ENCODE results near the gene IL17RC. TPM values are rescaled to one million over a fixed set of nuclear protein-coding genes. Genes with fewer than 3 reads are reported as not detected.
"Not testable (repeated sequence)": the region's sequence is repeated elsewhere in the genome, so short reads cannot be mapped to it uniquely, and the experiment has no call there.

Gene IL17RC
- total and polyA plus RNA-seq, 5 donors from 2014 or later, result 1.1 to 9.5 (median 5.6) TPM

DNA sequence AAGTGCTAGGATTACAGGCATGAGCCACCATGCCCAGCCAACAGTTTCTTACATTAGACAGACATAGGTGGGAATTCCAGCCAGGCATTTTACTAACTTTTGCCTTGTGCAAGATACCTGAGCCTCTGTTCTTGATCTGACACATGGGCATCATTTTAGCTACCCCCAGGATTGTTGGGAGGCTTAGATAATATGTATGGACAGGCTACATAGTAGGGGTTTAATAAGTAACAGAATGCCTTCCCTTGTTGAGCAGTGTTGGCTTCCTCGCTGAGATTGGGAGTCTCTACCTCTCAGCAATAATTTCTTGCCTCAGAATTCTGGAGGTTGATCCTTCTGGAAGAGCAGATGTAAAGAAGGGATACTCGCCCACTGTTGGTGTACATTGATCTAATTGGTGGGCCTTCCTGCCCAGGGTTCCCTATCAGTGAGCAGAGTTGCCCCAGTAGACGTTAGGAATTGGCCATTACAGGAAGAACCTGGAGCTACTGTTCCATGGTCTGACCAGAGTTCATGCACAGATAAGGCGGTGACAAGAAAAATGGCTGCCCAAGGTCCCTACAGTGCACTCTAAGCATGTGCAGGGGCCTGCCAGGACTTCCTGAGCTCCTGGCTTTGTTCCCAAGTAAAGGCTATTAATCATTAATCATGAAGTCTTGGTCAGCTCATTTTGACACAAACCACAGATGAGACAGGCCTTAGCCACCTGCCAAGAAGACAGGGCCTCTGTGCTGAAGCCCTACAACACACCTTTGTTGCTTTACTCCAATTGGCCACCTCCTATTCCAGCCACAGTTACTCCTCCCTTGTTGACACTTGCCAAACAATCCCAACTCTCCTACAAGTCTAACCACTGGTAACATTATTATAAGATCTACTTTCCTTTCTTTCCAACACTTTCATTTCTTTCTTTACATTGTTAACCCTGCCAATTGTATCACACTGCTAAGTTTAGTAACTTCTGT is 19.2 kb upstream of the IL17RC start:
- DNase-seq (no peak), ATAC-seq (ENCODE audit: low read depth in 2 of 2) (no peak)
- Histone ChIP-seq H3K27ac (ENCODE audit: insufficient read depth, low read length, poor library complexity, severe bottlenecking) (no peak overlapping the region), H3K9me3 (ENCODE audit: control insufficient read depth in 2 of 2, low read length in 2 of 2) (no peaks in the 10 kb centered on the region), H3K4me3 (ENCODE audit: low read depth, low read length) (no peak overlapping the region), H3K27me3 (ENCODE audit: control insufficient read depth, insufficient read depth, low read length) (no peaks in the 10 kb centered on the region), H3K4me1 (ENCODE audit: control insufficient read depth, insufficient read depth, low read length, poor library complexity, severe bottlenecking) (peaks cover 17% of the 10 kb centered on the region), H3K36me3 (ENCODE audit: control insufficient read depth, insufficient read depth, low read length) (peaks cover 10% of the 10 kb centered on the region)
- Mint-ChIP-seq H3K27me3 (no peaks in the 10 kb centered on the region), H3K27ac (peak overlapping the region in 2 of 3 donors; percentile 9 to 74), H3K9me3 (peaks cover 0 to 2% (median 0%) of the 10 kb centered on the region in 7 donors), H3K4me1 (peaks cover 28 to 66% (median 45%) of the 10 kb centered on the region in 4 donors), H3K36me3 (peaks cover 24% of the 10 kb centered on the region), H3K4me3 (no peak overlapping the region)

DNA sequence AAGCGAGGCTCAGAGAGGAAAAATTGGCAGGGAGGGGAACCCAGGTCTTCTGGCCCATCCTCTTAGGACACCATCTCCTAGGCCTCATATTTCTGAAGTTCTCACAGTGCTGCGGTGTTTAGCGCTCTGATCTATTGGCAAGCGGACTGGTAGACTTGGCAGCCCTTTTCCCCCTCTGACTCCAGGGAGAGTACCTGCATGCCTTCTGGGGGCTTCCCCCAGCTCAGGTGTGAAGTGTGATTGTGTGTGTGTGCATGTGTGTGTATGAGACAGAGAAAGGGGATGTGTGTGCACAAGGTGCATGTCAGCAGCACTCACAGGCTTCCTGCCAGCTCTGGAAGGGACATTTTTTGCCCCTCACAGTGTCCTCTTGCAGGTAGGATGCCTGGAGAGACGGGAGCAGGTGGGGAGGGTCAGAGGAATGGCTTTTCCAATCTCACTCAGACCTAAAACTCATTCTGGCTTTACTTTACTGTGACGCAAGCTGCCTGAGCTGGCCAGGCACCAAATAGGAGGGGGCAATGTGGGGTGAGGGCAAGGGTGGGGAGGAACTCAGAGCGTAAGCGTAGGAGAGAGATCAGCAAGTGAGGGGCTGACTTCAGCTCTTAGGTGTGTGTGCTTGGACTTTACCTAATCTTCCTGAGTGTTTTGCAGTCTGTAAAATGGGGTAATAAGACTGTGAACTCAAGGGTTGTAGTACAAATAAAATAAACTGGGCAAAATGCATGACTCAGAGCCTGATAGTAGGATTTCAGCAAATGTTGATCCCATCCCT is 18.2 kb upstream of the IL17RC start:
- Mint-ChIP-seq H3K4me3 (no peak overlapping the region), H3K27me3 (no peaks in the 10 kb centered on the region), H3K4me1 (peaks cover 20 to 66% (median 44%) of the 10 kb centered on the region in 4 donors), H3K27ac (peak overlapping the region in 2 of 3 donors; percentile 29 to 52), H3K9me3 (peaks cover 0 to 2% (median 0%) of the 10 kb centered on the region in 7 donors), H3K36me3 (peaks cover 16% of the 10 kb centered on the region)
- no peak overlapping the region for H3K27ac ChIP-seq (ENCODE audit: insufficient read depth, low read length, poor library complexity, severe bottlenecking)
- no peak overlapping the region for H3K4me3 ChIP-seq (ENCODE audit: low read depth, low read length)
- H3K9me3 ChIP-seq (ENCODE audit: control insufficient read depth in 2 of 2, low read length in 2 of 2), result no peaks in the 10 kb centered on the region
- peaks cover 1% of the 10 kb centered on the region for H3K36me3 ChIP-seq (ENCODE audit: control insufficient read depth, insufficient read depth, low read length)
- ATAC-seq (ENCODE audit: low read depth in 2 of 2) (no peak), DNase-seq (no peak)
- no peaks in the 10 kb centered on the region for H3K27me3 ChIP-seq (ENCODE audit: control insufficient read depth, insufficient read depth, low read length)
- peaks cover 20% of the 10 kb centered on the region for H3K4me1 ChIP-seq (ENCODE audit: control insufficient read depth, insufficient read depth, low read length, poor library complexity, severe bottlenecking)

GRCh38 chr3:9899289-9899791 is 17.6 kb upstream of the IL17RC start:
- Mint-ChIP-seq H3K4me3 (no peak overlapping the region), H3K27me3 (no peaks in the 10 kb centered on the region), H3K4me1 (peaks cover 14 to 64% (median 41%) of the 10 kb centered on the region in 4 donors), H3K27ac (peak overlapping the region in 1 of 3 donors; percentile 29), H3K9me3 (peaks cover 0 to 2% (median 0%) of the 10 kb centered on the region in 7 donors), H3K36me3 (peaks cover 10% of the 10 kb centered on the region)
- DNase-seq, result no peak
- Histone ChIP-seq H3K4me1 (ENCODE audit: control insufficient read depth, insufficient read depth, low read length, poor library complexity, severe bottlenecking) (peaks cover 17% of the 10 kb centered on the region), H3K4me3 (ENCODE audit: low read depth, low read length) (no peak overlapping the region), H3K36me3 (ENCODE audit: control insufficient read depth, insufficient read depth, low read length) (no peaks in the 10 kb centered on the region), H3K27me3 (ENCODE audit: control insufficient read depth, insufficient read depth, low read length) (no peaks in the 10 kb centered on the region), H3K27ac (ENCODE audit: insufficient read depth, low read length, poor library complexity, severe bottlenecking) (no peak overlapping the region), H3K9me3 (ENCODE audit: control insufficient read depth in 2 of 2, low read length in 2 of 2) (no peaks in the 10 kb centered on the region)
- no peak for ATAC-seq (ENCODE audit: low read depth in 2 of 2)

DNA sequence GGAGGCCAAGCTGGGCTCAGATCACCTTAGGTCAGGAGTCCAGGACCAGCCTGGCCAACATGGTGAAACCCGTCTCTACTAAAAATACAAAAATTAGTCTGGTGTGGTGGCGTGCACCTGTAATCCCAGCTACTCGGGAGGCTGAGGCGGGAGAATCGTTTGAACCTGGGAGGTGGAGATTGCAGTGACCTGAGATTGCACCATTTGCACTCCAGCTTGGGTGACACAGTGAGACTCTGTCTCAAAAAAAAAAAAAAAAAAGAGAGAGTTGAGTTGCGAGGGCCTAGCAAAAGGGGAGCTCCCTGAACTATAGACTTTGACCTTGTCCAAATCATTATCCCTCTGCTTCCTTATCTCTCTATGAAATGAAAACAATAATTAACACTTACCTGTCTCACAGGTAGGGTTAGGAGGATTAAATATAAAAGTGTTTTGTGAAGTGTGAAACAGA is 15.9 kb upstream of the IL17RC start:
- H3K4me1 Mint-ChIP-seq, result peaks cover 8 to 54% (median 33%) of the 10 kb centered on the region in 4 donors
- H3K4me3 Mint-ChIP-seq; H3K9me3 Mint-ChIP-seq; H3K27ac ChIP-seq (ENCODE audit: insufficient read depth, low read length, poor library complexity, severe bottlenecking); H3K36me3 ChIP-seq (ENCODE audit: control insufficient read depth, insufficient read depth, low read length); H3K36me3 Mint-ChIP-seq; H3K27me3 ChIP-seq (ENCODE audit: control insufficient read depth, insufficient read depth, low read length); H3K9me3 ChIP-seq (ENCODE audit: control insufficient read depth in 2 of 2, low read length in 2 of 2); ATAC-seq (ENCODE audit: low read depth in 2 of 2); DNase-seq; H3K27me3 Mint-ChIP-seq; H3K4me3 ChIP-seq (ENCODE audit: low read depth, low read length): not testable (repeated sequence)
- H3K4me1 ChIP-seq (ENCODE audit: control insufficient read depth, insufficient read depth, low read length, poor library complexity, severe bottlenecking), result peaks cover 17% of the 10 kb centered on the region
- peak overlapping the region in 2 of 3 donors; percentile 73 to 87 for H3K27ac Mint-ChIP-seq

- peak overlapping the region in 3 of 4 donors; percentile 26 to 60 (median 57) for H3K4me3 Mint-ChIP-seq
- peaks cover 17% of the 10 kb centered on the region for H3K4me1 ChIP-seq (ENCODE audit: control insufficient read depth, insufficient read depth, low read length, poor library complexity, severe bottlenecking)
- DNase-seq (peak in 1 of 3 donors; percentile 37), ATAC-seq (ENCODE audit: low read depth in 2 of 2) (peak in 1 of 2 donors; percentile 59)
- H3K9me3 Mint-ChIP-seq, result no peaks in the 10 kb centered on the region
- peak overlapping the region; percentile 11 for H3K4me3 ChIP-seq (ENCODE audit: low read depth, low read length)
- H3K9me3 ChIP-seq (ENCODE audit: control insufficient read depth in 2 of 2, low read length in 2 of 2), result no peaks in the 10 kb centered on the region
- H3K4me1 Mint-ChIP-seq, result peaks cover 8 to 47% (median 28%) of the 10 kb centered on the region in 4 donors
- H3K36me3 ChIP-seq (ENCODE audit: control insufficient read depth, insufficient read depth, low read length), result no peaks in the 10 kb centered on the region
- no peaks in the 10 kb centered on the region for H3K27me3 ChIP-seq (ENCODE audit: control insufficient read depth, insufficient read depth, low read length)
- no peaks in the 10 kb centered on the region for H3K27me3 Mint-ChIP-seq
- peak overlapping the region; percentile 53 for H3K27ac ChIP-seq (ENCODE audit: insufficient read depth, low read length, poor library complexity, severe bottlenecking)
- H3K36me3 Mint-ChIP-seq, result no peaks in the 10 kb centered on the region
- H3K27ac Mint-ChIP-seq, result peak overlapping the region in 1 of 3 donors; percentile 42
Observed at GRCh38 chr3:9901967-9902366, 14.9 kb upstream of the IL17RC start.

- Histone ChIP-seq H3K9me3 (ENCODE audit: control insufficient read depth in 2 of 2, low read length in 2 of 2) (no peaks in the 10 kb centered on the region), H3K4me3 (ENCODE audit: low read depth, low read length) (peak within 1 kb of the TSS; percentile 11), H3K36me3 (ENCODE audit: control insufficient read depth, insufficient read depth, low read length) (no peaks in the 10 kb centered on the region), H3K27me3 (ENCODE audit: control insufficient read depth, insufficient read depth, low read length) (no peaks in the 10 kb centered on the region), H3K27ac (ENCODE audit: insufficient read depth, low read length, poor library complexity, severe bottlenecking) (peak within 1 kb of the TSS; percentile 53), H3K4me1 (ENCODE audit: control insufficient read depth, insufficient read depth, low read length, poor library complexity, severe bottlenecking) (peaks cover 17% of the 10 kb centered on the region)
- Mint-ChIP-seq H3K27me3 (no peaks in the 10 kb centered on the region), H3K4me3 (peak within 1 kb of the TSS; percentile 26 to 61 (median 58)), H3K4me1 (peaks cover 8 to 41% (median 26%) of the 10 kb centered on the region in 4 donors), H3K27ac (peak within 1 kb of the TSS; percentile 71 to 87 (median 73)), H3K9me3 (no peaks in the 10 kb centered on the region), H3K36me3 (no peaks in the 10 kb centered on the region)
- no peak for ATAC-seq (ENCODE audit: low read depth in 2 of 2)
- DNase-seq, result no peak
Observed at GRCh38 chr3:9902372-9903237, 14.3 kb upstream of the IL17RC start, which contains the start of gene IL17RE. IL17RE (plus strand) TSS chr3:9902848; CDS start chr3:9902933, 85 bp downstream.
